Endothelial cell of umbilical vein (primary cell): ENCODE data around the gene MAGI1. TPM values are rescaled to one million over a fixed set of nuclear protein-coding genes. Genes with fewer than 3 reads are reported as not detected.

Experiments
- BruUV-seq: library from RNA; stranded (reverse); fragments of 400-500 nt; replicated peaks from 2 replicates; lab custom pipeline; 2021; lab: Mats Ljungman, UMichigan
- CTCF ChIA-PET: fragments of 300-600, 350-600 bp; sonication (Branson Sonifier 250); formaldehyde crosslinking; loops from one replicate; lab custom pipeline; 2021; ENCODE audit warnings: antibody characterized with exemption, inconsistent platforms; lab: Charles Lee
- POLR2A ChIA-PET: fragments of 300-600, 350-600 bp; sonication (Branson Sonifier 250); formaldehyde crosslinking; loops from one replicate; lab custom pipeline; 2021; ENCODE audit warnings: antibody characterized with exemption, inconsistent platforms; lab: Charles Lee
- DNase-seq: peaks from one replicate; pipeline ENCODE4 v3.0.0-alpha.2; 2011; ENCODE audit warnings: low read depth, low spot score
- FAIRE-seq: peaks from 2 replicates; lab custom pipeline; 2011; peaks lifted over from hg19 to GRCh38; lab: Jason Lieb, UNC
- H2AFZ ChIP-seq: 2 replicates; pipeline ENCODE4 v1.6.0; 2012; ENCODE audit warnings: low read depth, low read length, control low read depth, inconsistent platforms
- H3K27ac ChIP-seq: 2 replicates; pipeline ENCODE4 v1.5.1; 2011; ENCODE audit warnings: low read depth, mild to moderate bottlenecking, control low read depth, low read length, moderate library complexity; ENCODE audit not compliant: insufficient read depth
- H3K27me3 ChIP-seq, 2 experiments: 2 replicates each; pipeline versions ENCODE4 v1.6.0 to v1.6.1; 2011; ENCODE audit warnings: low read length in 2 of 2, mixed read lengths in 1 of 2; ENCODE audit not compliant: control insufficient read depth in 2 of 2, insufficient read depth in 2 of 2
- H3K36me3 ChIP-seq, 2 experiments: 2 replicates in 1 of 2; 3 replicates in 1 of 2; pipeline ENCODE4 v1.5.1; 2011; ENCODE audit warnings: low read length in 2 of 2, mild to moderate bottlenecking in 1 of 2, moderate library complexity in 1 of 2; ENCODE audit not compliant: control insufficient read depth in 2 of 2, insufficient read depth in 2 of 2; ENCODE audit errors: extremely low read depth in 1 of 2
- H3K4me1 ChIP-seq: 3 replicates; pipeline ENCODE4 v1.5.1; 2011; ENCODE audit warnings: mild to moderate bottlenecking, low read length; ENCODE audit not compliant: control insufficient read depth, insufficient read depth; ENCODE audit errors: extremely low read depth
- H3K4me2 ChIP-seq: 2 replicates; pipeline ENCODE4 v1.6.1; 2011; ENCODE audit warnings: low read length, control low read depth, mixed read lengths; ENCODE audit not compliant: insufficient read depth
- H3K4me3 ChIP-seq, 3 experiments: fragments of 200-600 bp in 1 of 3; sonication (generic), shearing (Covaris generic) in 1 of 3; replicated peaks in 1 of 3; 2 replicates each; pipeline ENCODE4 v1.5.1; 2011 to 2016; ENCODE audit warnings: control low read depth in 3 of 3, low read length in 3 of 3, mild to moderate bottlenecking in 2 of 3, inconsistent platforms in 1 of 3, low read depth in 1 of 3, moderate library complexity in 1 of 3; ENCODE audit not compliant: insufficient read depth in 1 of 3
- H3K79me2 ChIP-seq: 2 replicates; pipeline ENCODE4 v1.6.0; 2012; ENCODE audit warnings: low read length, inconsistent platforms; ENCODE audit not compliant: control insufficient read depth, insufficient read depth
- H3K9ac ChIP-seq: replicated peaks from 2 replicates; pipeline ENCODE3; 2011; ENCODE audit warnings: low read length, control low read depth; ENCODE audit not compliant: insufficient read depth; ENCODE audit errors: extremely low read depth
- H3K9me1 ChIP-seq: replicated peaks from 3 replicates; pipeline ENCODE4 v1.6.0; 2011; ENCODE audit warnings: mild to moderate bottlenecking, low read length; ENCODE audit not compliant: control insufficient read depth, insufficient read depth; ENCODE audit errors: extremely low read depth
- H3K9me3 ChIP-seq: replicated peaks from 2 replicates; pipeline ENCODE4 v1.5.1; 2012; ENCODE audit warnings: low read length, inconsistent platforms; ENCODE audit not compliant: control insufficient read depth, insufficient read depth
- H4K20me1 ChIP-seq: replicated peaks from 2 replicates; pipeline ENCODE3; 2011; ENCODE audit warnings: mild to moderate bottlenecking, low read length; ENCODE audit not compliant: control insufficient read depth, insufficient read depth; ENCODE audit errors: extremely low read depth
- CTCF ChIP-seq, 2 donors: IDR thresholded peaks; 1 replicate in 1 of 2; 2 replicates in 1 of 2; pipeline ENCODE4 v1.5.1; 2011; ENCODE audit warnings: low read length in 2 of 2, mild to moderate bottlenecking in 2 of 2, moderate library complexity in 2 of 2, control low read depth in 1 of 2, inconsistent platforms in 1 of 2, low read depth in 1 of 2; ENCODE audit not compliant: insufficient read depth in 1 of 2; ENCODE audit errors: extremely low read depth in 1 of 2
- EZH2 ChIP-seq: IDR thresholded peaks from 2 replicates; pipeline ENCODE4 v1.6.1; 2012; ENCODE audit warnings: borderline replicate concordance, low read depth, mild to moderate bottlenecking, moderate library complexity, low read length, inconsistent platforms; ENCODE audit not compliant: severe bottlenecking
- FOS ChIP-seq: IDR thresholded peaks from 2 replicates; pipeline ENCODE4 v1.6.1; 2011; ENCODE audit warnings: mild to moderate bottlenecking, low read length, moderate library complexity, borderline replicate concordance; ENCODE audit not compliant: insufficient read depth
- GATA2 ChIP-seq: IDR thresholded peaks from 2 replicates; pipeline ENCODE4 v1.7.0; 2011; ENCODE audit warnings: low read depth, mild to moderate bottlenecking, moderate library complexity, mixed read lengths, low read length; ENCODE audit not compliant: insufficient read length, insufficient read depth
- JUN ChIP-seq: IDR thresholded peaks from 2 replicates; pipeline ENCODE4 v1.6.1; 2011; ENCODE audit warnings: borderline replicate concordance, low read depth; ENCODE audit not compliant: insufficient read length, insufficient read depth
- MYC ChIP-seq: IDR thresholded peaks from one replicate; pipeline ENCODE4 v1.6.1; 2011; ENCODE audit warnings: mild to moderate bottlenecking, low read depth, low read length
- POLR2A ChIP-seq: IDR thresholded peaks from 2 replicates; pipeline ENCODE4 v1.6.1; 2012; ENCODE audit warnings: low read depth, mild to moderate bottlenecking, control low read depth, low read length
- POLR2AphosphoS5 ChIP-seq: IDR thresholded peaks from 2 replicates; pipeline ENCODE4 v1.6.1; 2012; ENCODE audit warnings: low read depth, mild to moderate bottlenecking, control low read depth, low read length, moderate library complexity; ENCODE audit not compliant: insufficient read depth
- dilution Hi-C: fragments of 300-500 bp; cut with MboI; formaldehyde crosslinking; loops from one replicate; pipeline ENCODE4 v1.15.0; 2019; ENCODE audit warnings: low sequenced_read_pairs; ENCODE audit not compliant: extremely low pct_ligation_motif_present
- intact Hi-C: fragments of 100-400 bp; cut with micrococcal nuclease; formaldehyde crosslinking; loops from one replicate; pipeline ENCODE4 v1.10.0; 2022
- polyA plus RNA-seq, 4 experiments: library from polyadenylated mRNA; depleted of rRNA in 3 of 4; stranded (reverse) in 3 of 4; unstranded in 1 of 4; fragments of >200 nt; gene quantifications; 2 replicates each; pipeline versions ENCODE4 v1.2.1 to v1.2.3, GENCODE V29; 2011 to 2012; ENCODE audit warnings: missing spikeins in 1 of 4
- total RNA-seq: library from RNA; stranded (reverse); gene quantifications from 2 replicates; pipeline ENCODE4 v1.2.3, GENCODE V29; 2021
- TF ChIP-seq, protein P1 (sequence below): IDR thresholded peaks from 2 replicates; pipeline ENCODE4 v1.6.1; 2011; ENCODE audit not compliant: insufficient read depth, insufficient read length

Gene MAGI1
- total and polyA plus RNA-seq, 2 donors (not counting 3 experiments of a cell fraction or from before 2014, with no cell fraction given): 10.1 to 47.9 TPM

DNA sequence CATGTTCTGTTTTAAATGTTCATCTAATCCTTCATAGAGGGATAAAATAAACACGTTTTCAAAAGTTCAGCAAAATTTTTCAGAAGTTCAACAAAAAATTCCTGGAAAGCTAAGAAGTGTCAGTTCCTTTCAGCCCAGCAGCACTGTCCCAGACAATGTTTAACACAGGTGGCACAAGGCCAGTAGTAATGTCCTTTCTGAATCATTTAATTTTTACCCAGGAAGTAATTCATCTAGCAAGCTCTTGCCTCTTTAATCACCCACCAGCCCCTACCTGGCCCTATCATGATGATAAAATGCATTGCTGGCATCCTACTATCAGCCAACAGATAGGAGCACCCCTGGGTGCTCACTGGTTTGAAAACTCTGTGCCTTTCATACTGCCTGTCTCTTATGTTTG, 723.8 kb downstream of the MAGI1 start:
- no peak overlapping the region for H3K9ac ChIP-seq
- peaks cover 3 to 6% of the 10 kb centered on the region in 2 experiments for H3K27me3 ChIP-seq
- no peak for FAIRE-seq
- TF ChIP-seq MYC (no peak), GATA2 (no peak), CTCF (IDR thresholded peaks at IDR 0.05; ENCODE audit: extremely low read depth in 1 of 2, insufficient read depth in 1 of 2, low read depth in 1 of 2, low read length in 2 of 2) (no peak), POLR2AphosphoS5 (no peak), EZH2 (no peak), FOS (no peak), POLR2A (no peak), JUN (no peak)
- TF ChIP-seq, protein P1, sequence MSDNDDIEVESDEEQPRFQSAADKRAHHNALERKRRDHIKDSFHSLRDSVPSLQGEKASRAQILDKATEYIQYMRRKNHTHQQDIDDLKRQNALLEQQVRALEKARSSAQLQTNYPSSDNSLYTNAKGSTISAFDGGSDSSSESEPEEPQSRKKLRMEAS: no peak
- no peak overlapping the region for H2AFZ ChIP-seq
- no peaks in the 10 kb centered on the region for H3K9me1 ChIP-seq
- CTCF ChIA-PET: no interaction called here
- intact Hi-C loops (no loop called here), dilution Hi-C loops (no loop called here)
- no peak for DNase-seq
- H4K20me1 ChIP-seq: no peaks in the 10 kb centered on the region
- no TSS peak for BruUV-seq
- H3K9me3 ChIP-seq: no peaks in the 10 kb centered on the region
- no peaks in the 10 kb centered on the region for H3K4me1 ChIP-seq
- no peaks in the 10 kb centered on the region for H3K36me3 ChIP-seq
- no peak overlapping the region for H3K27ac ChIP-seq
- POLR2A ChIA-PET: no interaction called here
- H3K79me2 ChIP-seq: no peaks in the 10 kb centered on the region
- H3K4me3 ChIP-seq: no peak overlapping the region
- no peak overlapping the region for H3K4me2 ChIP-seq
